ENCODE results near the gene PPM1B.

DNA sequence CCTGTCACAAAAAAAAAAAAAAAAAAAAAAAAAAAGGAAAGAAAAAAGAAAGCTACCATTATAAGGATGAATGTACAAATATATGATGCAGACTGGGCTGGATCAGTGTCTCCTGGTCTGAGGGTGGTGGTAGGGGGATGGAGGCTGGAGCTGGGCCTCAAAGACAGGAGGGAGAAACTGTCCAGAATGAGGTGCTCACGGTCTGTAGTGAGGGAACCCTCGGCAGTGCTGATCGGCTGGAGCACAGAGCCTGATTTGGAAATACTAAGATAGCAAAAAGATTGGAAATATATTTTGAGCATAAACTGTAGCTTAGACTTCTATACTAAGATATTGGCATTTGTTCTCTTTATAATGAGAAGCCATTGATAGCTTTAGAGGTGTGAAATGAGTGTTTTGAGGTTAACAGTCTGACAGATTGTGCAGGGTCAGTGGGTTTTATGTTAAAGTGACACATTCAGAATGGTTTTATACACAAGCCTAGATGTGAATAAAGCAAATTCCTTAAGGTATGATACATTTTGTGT is 98.7 kb downstream of the PPM1B start:
- TF ChIP-seq POLR2A (IDR thresholded peaks at IDR 0.05; ENCODE audit: low read length): no peak
- no peak for TF ChIP-seq GATA1 (IDR thresholded peaks at IDR 0.05; ENCODE audit: low read depth, low read length)
